Activated CD8-positive, alpha-beta T cell treated with anti-CD3 and anti-CD28 coated beads for 36 hours (primary cell): Measurements from ENCODE around the gene FSIP1. TPM values are rescaled to one million over a fixed set of nuclear protein-coding genes. Genes with fewer than 3 reads are reported as not detected.

ENCODE experiments used
- ATAC-seq: fragments of 200-7000 bp; cut with Tn5 transposase; one replicate; pipeline ENCODE4 v1.10.0; 2021; ENCODE audit warnings: mild to moderate bottlenecking, moderate library complexity
- CTCF ChIA-PET: fragments of 350-600 bp; sonication (Branson Sonifier 250); formaldehyde crosslinking; loops from one replicate; lab custom pipeline; 2021; ENCODE audit warnings: antibody characterized with exemption; lab: Charles Lee
- POLR2A ChIA-PET: fragments of 350-600 bp; sonication (Branson Sonifier 250); formaldehyde crosslinking; loops from one replicate; lab custom pipeline; 2021; ENCODE audit warnings: antibody characterized with exemption; lab: Charles Lee
- DNase-seq: peaks from one replicate; pipeline ENCODE4 v3.0.0-alpha.2; 2020
- H3K27ac Mint-ChIP-seq: one replicate; pipeline ENCODE4 v1.8.0; 2021; ENCODE audit warnings: mild to moderate bottlenecking, mixed read lengths
- H3K27me3 Mint-ChIP-seq: one replicate; pipeline ENCODE4 v1.8.0; 2021; ENCODE audit warnings: mixed read lengths
- H3K36me3 Mint-ChIP-seq: one replicate; pipeline ENCODE4 v1.8.0; 2021; ENCODE audit warnings: low read depth, mixed read lengths
- H3K4me1 Mint-ChIP-seq: one replicate; pipeline ENCODE4 v1.8.0; 2021; ENCODE audit warnings: low read depth, mixed read lengths
- H3K4me3 Mint-ChIP-seq: one replicate; pipeline ENCODE4 v1.8.0; 2021; ENCODE audit warnings: mild to moderate bottlenecking, moderate library complexity, mixed read lengths
- H3K9me3 Mint-ChIP-seq: one replicate; pipeline ENCODE4 v1.8.0; 2021; ENCODE audit warnings: mixed read lengths
- intact Hi-C: fragments of 100-400 bp; cut with micrococcal nuclease; formaldehyde crosslinking; loops from one replicate; pipeline ENCODE4 v1.10.0; 2022
- total RNA-seq, 2 experiments: library from RNA; stranded (reverse); gene quantifications; one replicate each; pipeline ENCODE4 v1.2.3, GENCODE V29; 2021
- TF ChIP-seq, protein P1 (sequence below): fragments of 200-600 bp; IDR thresholded peaks from one replicate; pipeline ENCODE4 v1.8.0; 2022; ENCODE audit warnings: antibody characterized with exemption, mild to moderate bottlenecking

The FSIP1 gene
- total RNA-seq, 2 experiments from 2014 or later, result 0.36 to 0.43 TPM

DNA sequence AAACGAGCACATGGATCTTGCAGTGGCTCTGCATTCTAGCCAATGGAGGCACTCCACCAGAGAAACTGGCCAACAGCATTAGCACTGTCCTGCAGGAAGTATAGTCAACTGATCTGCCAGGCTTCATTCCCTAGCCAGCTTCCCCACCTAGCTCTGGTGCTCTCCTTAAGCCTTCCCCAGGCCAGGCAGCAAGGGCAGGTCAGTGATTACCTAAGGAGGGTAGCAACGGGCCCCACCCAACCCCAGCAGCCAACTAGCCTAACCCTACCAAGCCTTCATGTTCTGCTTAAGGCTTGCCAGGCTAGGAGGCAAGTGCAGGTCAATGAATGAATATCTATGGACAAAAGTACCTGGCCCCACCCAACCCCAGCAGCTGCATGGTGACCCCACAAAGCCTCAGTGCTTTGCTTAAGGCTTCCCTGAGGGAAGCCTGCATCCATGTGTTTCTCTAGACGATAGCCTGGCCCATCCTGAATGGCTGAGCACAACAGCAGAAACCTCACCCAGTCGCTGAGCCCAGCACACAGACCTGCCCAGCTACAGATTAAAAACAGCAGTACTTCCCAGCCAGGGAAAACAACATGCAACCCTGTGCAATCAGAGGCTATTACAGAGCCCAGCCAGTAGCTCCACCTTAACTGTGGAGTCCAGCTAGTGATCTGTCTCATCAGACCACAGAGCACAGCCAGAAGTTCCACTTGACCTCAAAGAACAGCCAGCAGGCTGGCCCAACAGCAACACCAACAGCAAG is 173.3 kb downstream of the FSIP1 start:
- ATAC-seq (no peak), DNase-seq (no peak)
- ChIA-PET POLR2A (no interaction called here), CTCF (interaction anchor here (0.7 to 1.9 kb wide), 5 partner anchors 16 to 148 kb away, joined by 3 to 5 read pairs (median 3); partner anchors contain the start of gene THBS1)
- Mint-ChIP-seq H3K36me3 (peaks cover 11% of the 10 kb centered on the region), H3K27me3 (no peaks in the 10 kb centered on the region), H3K4me3 (no peak overlapping the region), H3K27ac (no peak overlapping the region), H3K9me3 (peaks cover 19% of the 10 kb centered on the region), H3K4me1 (peaks cover 2% of the 10 kb centered on the region)
- TF ChIP-seq, protein P1, sequence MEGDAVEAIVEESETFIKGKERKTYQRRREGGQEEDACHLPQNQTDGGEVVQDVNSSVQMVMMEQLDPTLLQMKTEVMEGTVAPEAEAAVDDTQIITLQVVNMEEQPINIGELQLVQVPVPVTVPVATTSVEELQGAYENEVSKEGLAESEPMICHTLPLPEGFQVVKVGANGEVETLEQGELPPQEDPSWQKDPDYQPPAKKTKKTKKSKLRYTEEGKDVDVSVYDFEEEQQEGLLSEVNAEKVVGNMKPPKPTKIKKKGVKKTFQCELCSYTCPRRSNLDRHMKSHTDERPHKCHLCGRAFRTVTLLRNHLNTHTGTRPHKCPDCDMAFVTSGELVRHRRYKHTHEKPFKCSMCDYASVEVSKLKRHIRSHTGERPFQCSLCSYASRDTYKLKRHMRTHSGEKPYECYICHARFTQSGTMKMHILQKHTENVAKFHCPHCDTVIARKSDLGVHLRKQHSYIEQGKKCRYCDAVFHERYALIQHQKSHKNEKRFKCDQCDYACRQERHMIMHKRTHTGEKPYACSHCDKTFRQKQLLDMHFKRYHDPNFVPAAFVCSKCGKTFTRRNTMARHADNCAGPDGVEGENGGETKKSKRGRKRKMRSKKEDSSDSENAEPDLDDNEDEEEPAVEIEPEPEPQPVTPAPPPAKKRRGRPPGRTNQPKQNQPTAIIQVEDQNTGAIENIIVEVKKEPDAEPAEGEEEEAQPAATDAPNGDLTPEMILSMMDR, result no peak
- intact Hi-C loops, result no loop called here

DNA sequence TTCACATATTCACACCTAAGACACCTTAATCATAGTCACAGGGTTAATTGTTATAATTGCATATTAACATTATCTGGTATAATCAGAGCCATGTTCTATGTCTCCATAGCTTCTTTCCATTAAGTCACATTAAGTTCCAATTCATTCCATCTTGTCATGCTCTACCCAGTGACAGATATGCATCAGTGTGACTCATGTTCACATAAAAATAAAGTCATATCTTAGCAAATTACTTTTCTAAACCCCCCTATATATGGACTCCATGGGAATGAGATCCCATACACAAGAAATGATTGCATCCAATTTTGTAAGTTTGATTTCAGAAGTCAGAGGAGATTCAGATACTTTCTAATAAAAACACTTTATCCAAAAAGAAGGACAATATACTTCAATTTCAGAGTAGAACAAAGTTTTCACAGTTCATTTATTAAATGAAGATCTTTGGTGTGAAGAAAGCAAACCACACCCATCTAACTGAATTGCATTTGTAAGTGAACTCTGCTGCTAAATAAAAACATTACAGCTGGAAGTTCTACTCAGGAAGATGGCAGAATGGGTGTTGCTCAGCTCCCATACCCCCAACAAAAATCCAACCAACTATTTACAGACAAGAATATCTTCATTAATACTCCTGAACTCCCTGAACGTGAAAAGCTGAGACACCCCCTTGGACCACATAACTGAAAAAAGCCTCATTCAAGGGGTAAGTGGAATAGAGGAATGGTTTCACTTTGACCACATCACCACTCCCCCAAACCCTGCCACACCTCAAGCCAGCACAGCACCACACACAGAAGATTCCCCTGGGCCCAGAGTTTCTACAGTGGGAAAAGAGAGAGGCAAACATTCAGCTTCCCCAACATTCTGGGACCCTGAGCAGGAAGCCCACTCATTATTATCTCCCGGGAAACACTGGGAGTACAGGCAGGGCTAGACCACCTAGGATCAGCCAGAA is 174.2 kb downstream of the FSIP1 start:
- Mint-ChIP-seq H3K4me1 (peaks cover 2% of the 10 kb centered on the region), H3K4me3 (no peak overlapping the region), H3K9me3 (peaks cover 15% of the 10 kb centered on the region), H3K36me3 (peaks cover 11% of the 10 kb centered on the region), H3K27ac (no peak overlapping the region), H3K27me3 (no peaks in the 10 kb centered on the region)
- no peak for DNase-seq
- CTCF ChIA-PET, result interaction anchor here (1.0 to 1.9 kb wide), 3 partner anchors 28 to 149 kb away, joined by 3 to 5 read pairs (median 5); partner anchors contain the start of gene THBS1
- POLR2A ChIA-PET, result no interaction called here
- no peak for ATAC-seq
- TF ChIP-seq, protein P1, result no peak
- intact Hi-C loops, result no loop called here

GRCh38 chr15:39605146-39605545 is 177.5 kb downstream of the FSIP1 start:
- H3K4me3 Mint-ChIP-seq, result no peak overlapping the region
- no peaks in the 10 kb centered on the region for H3K27me3 Mint-ChIP-seq
- peaks cover 2% of the 10 kb centered on the region for H3K4me1 Mint-ChIP-seq
- intact Hi-C loops, result no loop called here
- DNase-seq (no peak), ATAC-seq (no peak)
- CTCF ChIA-PET, result interaction anchor here (2.4 kb wide), 1 partner anchor 152 kb away, joined by 12 read pairs; no protein-coding TSS in a partner anchor
- TF ChIP-seq, protein P1, result no peak
- H3K27ac Mint-ChIP-seq, result no peak overlapping the region
- POLR2A ChIA-PET, result no interaction called here
- H3K36me3 Mint-ChIP-seq, result no peaks in the 10 kb centered on the region
- H3K9me3 Mint-ChIP-seq, result no peaks in the 10 kb centered on the region

- no peak for DNase-seq
- no peak overlapping the region for H3K27ac Mint-ChIP-seq
- no peak overlapping the region for H3K4me3 Mint-ChIP-seq
- H3K4me1 Mint-ChIP-seq, result no peaks in the 10 kb centered on the region
- no peak for ATAC-seq
- TF ChIP-seq, protein P1, result no peak
- ChIA-PET POLR2A (no interaction called here), CTCF (interaction anchor here (1.3 kb wide), 1 partner anchor 19 kb away, joined by 3 read pairs; no protein-coding TSS in a partner anchor)
- no peaks in the 10 kb centered on the region for H3K27me3 Mint-ChIP-seq
- no peaks in the 10 kb centered on the region for H3K9me3 Mint-ChIP-seq
- intact Hi-C loops, result no loop called here
- H3K36me3 Mint-ChIP-seq, result no peaks in the 10 kb centered on the region
These were observed 180.5 kb downstream of the FSIP1 start for GRCh38 chr15:39602143-39602542.
